Measurements from ENCODE around the gene CHD1. TPM values are rescaled to one million over a fixed set of nuclear protein-coding genes. Genes with fewer than 3 reads are reported as not detected.

The CHD1 gene
- total and polyA plus RNA-seq, 2 donors (not counting 3 experiments of a cell fraction or from before 2014, with no cell fraction given): 16.2 to 48.9 TPM

GRCh38 chr5:98927242-98927988 lies 1.4 kb downstream of the CHD1 start:
- peak; percentile 92 for FAIRE-seq
- TSS peak; percentile 41 for BruUV-seq (replicated peaks)
- Histone ChIP-seq H3K4me1 (ENCODE audit: control insufficient read depth, extremely low read depth, insufficient read depth, low read length) (peaks cover 18% of the 10 kb centered on the region), H4K20me1 (replicated peaks; ENCODE audit: control insufficient read depth, extremely low read depth, insufficient read depth, low read length) (peaks cover 2% of the 10 kb centered on the region), H3K4me3 (replicated peaks in 1 of 3; ENCODE audit: insufficient read depth in 1 of 3, low read depth in 1 of 3, low read length in 3 of 3) (peak overlapping the region; percentile 63 to 86 (median 81)), H3K79me2 (ENCODE audit: control insufficient read depth, insufficient read depth, low read length) (peaks cover 65% of the 10 kb centered on the region), H3K27me3 (ENCODE audit: control insufficient read depth in 2 of 2, insufficient read depth in 2 of 2, low read length in 2 of 2) (no peaks in the 10 kb centered on the region), H3K27ac (ENCODE audit: insufficient read depth, low read depth, low read length) (peak overlapping the region; percentile 67), H3K36me3 (ENCODE audit: control insufficient read depth in 2 of 2, extremely low read depth in 1 of 2, insufficient read depth in 2 of 2, low read length in 2 of 2) (peaks cover 4 to 5% of the 10 kb centered on the region in 2 experiments), H3K9me1 (replicated peaks; ENCODE audit: control insufficient read depth, extremely low read depth, insufficient read depth, low read length) (no peaks in the 10 kb centered on the region), H3K9ac (replicated peaks; ENCODE audit: extremely low read depth, insufficient read depth, low read length) (peak overlapping the region; percentile 79), H2AFZ (ENCODE audit: low read depth, low read length) (peak overlapping the region; percentile 21), H3K4me2 (ENCODE audit: insufficient read depth, low read length) (peak overlapping the region; percentile 84), H3K9me3 (replicated peaks; ENCODE audit: control insufficient read depth, insufficient read depth, low read length) (no peaks in the 10 kb centered on the region)
- dilution Hi-C loops (cut with MboI; ENCODE audit: extremely low pct_ligation_motif_present, low sequenced_read_pairs) (no loop called here), intact Hi-C loops (cut with micrococcal nuclease) (loop anchor here (1.0 kb wide), 1 partner anchor 21 kb away; no protein-coding TSS in a partner anchor)
- peak; percentile 84 for DNase-seq (ENCODE audit: low read depth, low spot score)
- POLR2A ChIA-PET: no interaction called here
- CTCF ChIA-PET: interaction anchor here (0.6 to 1.5 kb wide), 5 partner anchors 14 to 133 kb away, joined by 3 to 5 read pairs (median 3); no protein-coding TSS in a partner anchor
- TF ChIP-seq POLR2A (IDR thresholded peaks at IDR 0.05; ENCODE audit: low read depth, low read length) (peak; percentile 79), JUN (IDR thresholded peaks at IDR 0.05; ENCODE audit: borderline replicate concordance, insufficient read depth, insufficient read length, low read depth) (no peak), POLR2AphosphoS5 (IDR thresholded peaks at IDR 0.05; ENCODE audit: insufficient read depth, low read depth, low read length) (peak; percentile 27), FOS (IDR thresholded peaks at IDR 0.05; ENCODE audit: borderline replicate concordance, insufficient read depth, low read length) (no peak), MAX (IDR thresholded peaks at IDR 0.05; ENCODE audit: insufficient read depth, insufficient read length) (no peak)

- ChIA-PET CTCF (interaction anchor here (3.6 kb wide), 1 partner anchor 109 kb away, joined by 11 read pairs; no protein-coding TSS in a partner anchor), POLR2A (no interaction called here)
- H3K27me3 ChIP-seq (ENCODE audit: control insufficient read depth in 2 of 2, insufficient read depth in 2 of 2, low read length in 2 of 2): no peaks in the 10 kb centered on the region
- H3K4me1 ChIP-seq (ENCODE audit: control insufficient read depth, extremely low read depth, insufficient read depth, low read length): peaks cover 12% of the 10 kb centered on the region
- no peak overlapping the region for H3K9ac ChIP-seq (replicated peaks; ENCODE audit: extremely low read depth, insufficient read depth, low read length)
- H4K20me1 ChIP-seq (replicated peaks; ENCODE audit: control insufficient read depth, extremely low read depth, insufficient read depth, low read length): peaks cover 2% of the 10 kb centered on the region
- H3K79me2 ChIP-seq (ENCODE audit: control insufficient read depth, insufficient read depth, low read length): peaks cover 89% of the 10 kb centered on the region
- DNase-seq (ENCODE audit: low read depth, low spot score) (no peak), FAIRE-seq (no peak)
- no peak overlapping the region for H3K27ac ChIP-seq (ENCODE audit: insufficient read depth, low read depth, low read length)
- H3K36me3 ChIP-seq (ENCODE audit: control insufficient read depth in 2 of 2, extremely low read depth in 1 of 2, insufficient read depth in 2 of 2, low read length in 2 of 2): peaks cover 7 to 10% of the 10 kb centered on the region in 2 experiments
- no peaks in the 10 kb centered on the region for H3K9me1 ChIP-seq (replicated peaks; ENCODE audit: control insufficient read depth, extremely low read depth, insufficient read depth, low read length)
- no peak overlapping the region for H3K4me2 ChIP-seq (ENCODE audit: insufficient read depth, low read length)
- BruUV-seq (replicated peaks): no TSS peak
- dilution Hi-C loops (cut with MboI; ENCODE audit: extremely low pct_ligation_motif_present, low sequenced_read_pairs): no loop called here
- no peak for TF ChIP-seq MYC (IDR thresholded peaks at IDR 0.05; ENCODE audit: low read depth, low read length)
- intact Hi-C loops (cut with micrococcal nuclease): no loop called here
- no peak overlapping the region for H2AFZ ChIP-seq (ENCODE audit: low read depth, low read length)
- no peaks in the 10 kb centered on the region for H3K9me3 ChIP-seq (replicated peaks; ENCODE audit: control insufficient read depth, insufficient read depth, low read length)
- H3K4me3 ChIP-seq (replicated peaks in 1 of 3; ENCODE audit: insufficient read depth in 1 of 3, low read depth in 1 of 3, low read length in 3 of 3): no peak overlapping the region
Measured at GRCh38 chr5:98923966-98924365, 4.8 kb downstream of the CHD1 start.

Data from endothelial cell of umbilical vein (primary cell).